SK-N-MC (cell line): ENCODE data around the gene NANOS2.

ENCODE experiments used
- EZH2 ChIP-seq: fragments of 200-600 bp; sonication (generic); IDR thresholded peaks from one replicate; pipeline ENCODE4 v1.6.1; 2017; ENCODE audit warnings: antibody characterized with exemption
- POLR2AphosphoS5 ChIP-seq: IDR thresholded peaks from 2 replicates; pipeline ENCODE4 v1.6.1; 2012; ENCODE audit warnings: mild to moderate bottlenecking, low read depth, low read length, borderline replicate concordance

GRCh38 chr19:45908956-45909355 lies 5.6 kb downstream of the NANOS2 start:
- no peak for TF ChIP-seq POLR2AphosphoS5
- TF ChIP-seq EZH2, result no peak
